ENCODE results near the gene EMP1. TPM values are rescaled to one million over a fixed set of nuclear protein-coding genes. Genes with fewer than 3 reads are reported as not detected.

The EMP1 gene
- total and polyA plus RNA-seq, 2 of the 8 experiments (the other 6 are each of a cell fraction or from before 2014, with no cell fraction given): 0.17 to 0.65 TPM

DNA sequence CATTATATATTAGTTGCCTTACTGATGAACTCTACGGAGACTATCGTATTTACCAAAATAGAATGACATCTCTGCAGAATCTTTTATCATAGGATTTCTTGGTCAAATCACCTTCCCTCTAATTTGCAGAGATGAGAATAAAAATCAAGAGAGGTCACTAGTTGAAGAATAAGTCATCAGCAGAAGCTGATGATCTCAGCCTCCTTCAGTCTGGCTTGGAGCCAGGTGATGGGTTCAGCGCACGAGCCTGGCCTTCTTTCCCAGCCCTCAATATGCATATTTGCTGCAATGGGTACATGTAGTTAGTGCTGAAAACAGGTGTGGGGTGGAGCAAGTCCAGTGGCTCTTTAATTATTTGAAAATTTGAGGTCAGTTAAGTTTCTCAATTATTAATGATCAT lies 19.2 kb upstream of the EMP1 start:
- H3K56ac ChIP-seq (replicated peaks; ENCODE audit: insufficient read length, low read depth, low read length): no peak overlapping the region
- no peak overlapping the region for H2AFZ ChIP-seq (ENCODE audit: low read length)
- DNase-seq (ENCODE audit: low read depth in 1 of 2, low spot score in 2 of 2) (peak in 1 of 2 experiments; percentile 7), FAIRE-seq (no peak)
- TF ChIP-seq SIX5 (IDR thresholded peaks at IDR 0.05; ENCODE audit: low read depth, low read length) (no peak), JUN (IDR thresholded peaks at IDR 0.05; ENCODE audit: low read depth, low read length) (no peak), NRF1 (IDR thresholded peaks at IDR 0.05; ENCODE audit: low read depth, low read length) (no peak), CEBPB (IDR thresholded peaks at IDR 0.05; ENCODE audit: low read depth, low read length) (no peak), SP1 (IDR thresholded peaks at IDR 0.05; ENCODE audit: low read depth, low read length) (no peak), TCF12 (IDR thresholded peaks at IDR 0.05; ENCODE audit: low read depth, low read length) (no peak), SP4 (IDR thresholded peaks at IDR 0.05; ENCODE audit: low read length) (no peak), BRCA1 (IDR thresholded peaks at IDR 0.05; ENCODE audit: low read depth, low read length) (no peak)
- no peak overlapping the region for H2BK120ac ChIP-seq (replicated peaks; ENCODE audit: low read depth, low read length)
- no peak overlapping the region for H3K9ac ChIP-seq (replicated peaks in 1 of 4; ENCODE audit: extremely low read depth in 1 of 4, low read depth in 3 of 4, low read length in 3 of 4)
- H2BK5ac ChIP-seq (ENCODE audit: low read depth, low read length): no peak overlapping the region
- peaks cover 2 to 15% (median 12%) of the 10 kb centered on the region in 4 experiments for H3K4me1 ChIP-seq (replicated peaks in 1 of 4; ENCODE audit: control insufficient read depth in 3 of 4, insufficient read depth in 4 of 4, low read length in 3 of 4)
- H4K8ac ChIP-seq (ENCODE audit: extremely low read depth, insufficient read depth, low read length): no peak overlapping the region
- no peak overlapping the region for H4K5ac ChIP-seq (ENCODE audit: insufficient read length, low read depth, low read length)
- H4K91ac ChIP-seq (replicated peaks; ENCODE audit: insufficient read length, low read length): no peak overlapping the region
- no peak overlapping the region for H2BK15ac ChIP-seq (ENCODE audit: low read length)
- no peaks in the 10 kb centered on the region for H3K79me1 ChIP-seq (ENCODE audit: low read depth, low read length)
- H2AK5ac ChIP-seq (ENCODE audit: low read depth, low read length): no peak overlapping the region
- no peak overlapping the region for H3K14ac ChIP-seq (ENCODE audit: insufficient read length)
- H4K20me1 ChIP-seq (replicated peaks in 1 of 2; ENCODE audit: control insufficient read depth in 1 of 2, insufficient read depth in 2 of 2, low read length in 2 of 2): no peaks in the 10 kb centered on the region
- H3K4me2 ChIP-seq (ENCODE audit: insufficient read depth in 1 of 2, low read depth in 2 of 2, low read length in 2 of 2): no peak overlapping the region
- no peak overlapping the region for H2BK20ac ChIP-seq (ENCODE audit: low read length)
- H3K27me3 ChIP-seq (replicated peaks in 1 of 4; ENCODE audit: control insufficient read depth in 3 of 4, extremely low read depth in 1 of 4, insufficient read depth in 3 of 4, low read length in 3 of 4): no peaks in the 10 kb centered on the region; a peak in 1 of 7 replicates
- CTCF ChIA-PET (ENCODE audit: partially characterized antibody): interaction anchor here (1.0 to 2.7 kb wide), 5 partner anchors 10 to 61 kb away, joined by 3 to 12 read pairs (median 3); no protein-coding TSS in a partner anchor
- H3K27ac ChIP-seq (ENCODE audit: low read depth, low read length): no peak overlapping the region
- no peak overlapping the region for H3K23ac ChIP-seq (ENCODE audit: insufficient read length)
- no peak overlapping the region for H3K4ac ChIP-seq (replicated peaks; ENCODE audit: insufficient read length, low read depth, low read length)
- no peaks in the 10 kb centered on the region for H3K79me2 ChIP-seq (ENCODE audit: control insufficient read depth in 1 of 2, insufficient read depth in 2 of 2, low read length in 2 of 2)
- POLR2A ChIA-PET (ENCODE audit: partially characterized antibody): no interaction called here
- no peak overlapping the region for H3K18ac ChIP-seq (ENCODE audit: extremely low read depth, low read length)
- H3K23me2 ChIP-seq (ENCODE audit: low read depth, low read length): no peaks in the 10 kb centered on the region
- no peak overlapping the region for H3K4me3 ChIP-seq (ENCODE audit: extremely low read depth in 1 of 4, insufficient read depth in 2 of 4, low read depth in 3 of 4, low read length in 4 of 4)
- no peaks in the 10 kb centered on the region for H3K9me3 ChIP-seq (ENCODE audit: insufficient read depth in 2 of 2, low read depth in 1 of 2, low read length in 1 of 2)
- H3K36me3 ChIP-seq (ENCODE audit: control insufficient read depth in 2 of 4, insufficient read depth in 4 of 4, low read length in 3 of 4): no peaks in the 10 kb centered on the region
- no peak overlapping the region for H2BK12ac ChIP-seq (ENCODE audit: low read depth, low read length)
- 99% methylated on average over 4 of the region's 4 CpGs; no CpG with 5 or more reads in 1 of the 2 experiments for WGBS, 2 experiments (ENCODE audit: extremely low coverage in 1 of 2, insufficient coverage in 1 of 2, insufficient read length in 1 of 2, insufficient replicate concordance in 2 of 2, low coverage in 1 of 2, low lambda C conversion rate in 2 of 2, missing lambda C conversion rate in 1 of 2)

Data from H1 (cell line).